ENCODE data around the gene AOPEP. TPM values are rescaled to one million over a fixed set of nuclear protein-coding genes. Genes with fewer than 3 reads are reported as not detected.

AOPEP gene
- total and polyA plus RNA-seq, 2 of the 13 experiments (the other 11 are each of a cell fraction or from before 2014, with no cell fraction given), result 22.2 to 41.6 TPM

GRCh38 chr9:94899464-94900221 lies 173.1 kb downstream of the AOPEP start (continued):
- 0 out of 2 replicates have a peak, but pooled peaks have one; percentile 30 for TF ChIP-seq ZNF747 (CRISPR knock-in tag; IDR thresholded peaks at IDR 0.05; ENCODE audit: borderline replicate concordance)
- peak; percentile 78 for TF ChIP-seq HNF4G (IDR thresholded peaks at IDR 0.05; ENCODE audit: borderline replicate concordance, low read depth, low read length)
- TF ChIP-seq HNF4G (CRISPR knock-in tag; IDR thresholded peaks at IDR 0.05; ENCODE audit: borderline replicate concordance, low read depth), result peak; percentile 53; the same call in 1 of the 2 replicates
- TF ChIP-seq PHF20 (CRISPR knock-in tag; IDR thresholded peaks at IDR 0.05), result no peak
- TF ChIP-seq NRL (CRISPR knock-in tag; IDR thresholded peaks at IDR 0.05; ENCODE audit: borderline replicate concordance), result no peak
- TF ChIP-seq UBTF (CRISPR knock-in tag; IDR thresholded peaks at IDR 0.05), result no peak
- no peak for TF ChIP-seq DMTF1 (CRISPR knock-in tag; IDR thresholded peaks at IDR 0.05)
- TF ChIP-seq HMG20B (CRISPR knock-in tag; conservative IDR thresholded peaks at IDR 0.05), result no peak
- TF ChIP-seq SRSF9 (IDR thresholded peaks at IDR 0.05; ENCODE audit: borderline replicate concordance, insufficient read depth, low read depth, low read length, poor library complexity, severe bottlenecking), result no peak
- no peak for TF ChIP-seq MTERF4 (CRISPR knock-in tag; IDR thresholded peaks at IDR 0.05)
- TF ChIP-seq ATF7 (IDR thresholded peaks at IDR 0.05), result no peak
- TF ChIP-seq ATF7 (CRISPR knock-in tag; IDR thresholded peaks at IDR 0.05), result no peak
- no peak for TF ChIP-seq ZNF629 (CRISPR knock-in tag; conservative IDR thresholded peaks at IDR 0.05)
- TF ChIP-seq BCL6 (CRISPR knock-in tag; IDR thresholded peaks at IDR 0.05), result peak; percentile 63; the same call in 1 of the 2 replicates
- TF ChIP-seq THYN1 (CRISPR knock-in tag; IDR thresholded peaks at IDR 0.05; ENCODE audit: borderline replicate concordance, low read depth), result no peak
- TF ChIP-seq ZFYVE20 (CRISPR knock-in tag; IDR thresholded peaks at IDR 0.05; ENCODE audit: borderline replicate concordance, low read depth), result no peak
- no peak for TF ChIP-seq PRPF4 (IDR thresholded peaks at IDR 0.05; ENCODE audit: low read depth, low read length, poor library complexity, severe bottlenecking)
- no peak for TF ChIP-seq GATA4 (IDR thresholded peaks at IDR 0.05; ENCODE audit: borderline replicate concordance, low read depth)
- no peak for TF ChIP-seq ZNF839 (CRISPR knock-in tag; IDR thresholded peaks at IDR 0.05; ENCODE audit: borderline replicate concordance)
- TF ChIP-seq ZNF672 (CRISPR knock-in tag; IDR thresholded peaks at IDR 0.05), result no peak
- peak; percentile 85 for TF ChIP-seq SALL1 (CRISPR knock-in tag; IDR thresholded peaks at IDR 0.05)
- no peak for TF ChIP-seq ZFP90 (CRISPR knock-in tag; IDR thresholded peaks at IDR 0.05; ENCODE audit: borderline replicate concordance)
- TF ChIP-seq RAD21 (CRISPR knock-in tag; IDR thresholded peaks at IDR 0.05), result no peak
